HUES64 (cell line): ENCODE data around the gene UVSSA.
"Not testable (repeated sequence)": the region's sequence is repeated elsewhere in the genome, so short reads cannot be mapped to it uniquely, and the experiment has no call there.

Experiments
- H3K27ac ChIP-seq: 2 replicates; pipeline ENCODE4 v1.7.0; 2013; ENCODE audit warnings: low read depth, low read length, inconsistent platforms
- H3K27me3 ChIP-seq: 2 replicates; pipeline ENCODE4 v1.6.1; 2013; ENCODE audit warnings: mild to moderate bottlenecking, low read length; ENCODE audit not compliant: insufficient read depth
- H3K36me3 ChIP-seq: 2 replicates; pipeline ENCODE4 v1.6.1; 2013; ENCODE audit warnings: mild to moderate bottlenecking, low read length; ENCODE audit not compliant: insufficient read depth
- H3K4me1 ChIP-seq: 2 replicates; pipeline ENCODE4 v1.6.1; 2013; ENCODE audit warnings: mild to moderate bottlenecking, low read length, moderate library complexity; ENCODE audit not compliant: insufficient read depth
- H3K4me3 ChIP-seq: 2 replicates; pipeline ENCODE4 v1.5.1; 2013; ENCODE audit warnings: mild to moderate bottlenecking, low read length, moderate library complexity
- H3K9ac ChIP-seq: 2 replicates; pipeline ENCODE4 v1.6.1; 2013; ENCODE audit warnings: mild to moderate bottlenecking, low read depth, low read length
- H3K9me3 ChIP-seq: 2 replicates; pipeline ENCODE4 v1.6.1; 2013; ENCODE audit warnings: low read depth, low read length; ENCODE audit not compliant: insufficient read depth
- WGBS: fragments of 150-250, 120-280 bp; methylation state at CpG from one replicate; pipeline ENCODE4 v1.1.7; 2013; ENCODE audit warnings: missing lambda C conversion rate; 5-methylcytosine and 5-hydroxymethylcytosine counted together

Gene UVSSA

DNA sequence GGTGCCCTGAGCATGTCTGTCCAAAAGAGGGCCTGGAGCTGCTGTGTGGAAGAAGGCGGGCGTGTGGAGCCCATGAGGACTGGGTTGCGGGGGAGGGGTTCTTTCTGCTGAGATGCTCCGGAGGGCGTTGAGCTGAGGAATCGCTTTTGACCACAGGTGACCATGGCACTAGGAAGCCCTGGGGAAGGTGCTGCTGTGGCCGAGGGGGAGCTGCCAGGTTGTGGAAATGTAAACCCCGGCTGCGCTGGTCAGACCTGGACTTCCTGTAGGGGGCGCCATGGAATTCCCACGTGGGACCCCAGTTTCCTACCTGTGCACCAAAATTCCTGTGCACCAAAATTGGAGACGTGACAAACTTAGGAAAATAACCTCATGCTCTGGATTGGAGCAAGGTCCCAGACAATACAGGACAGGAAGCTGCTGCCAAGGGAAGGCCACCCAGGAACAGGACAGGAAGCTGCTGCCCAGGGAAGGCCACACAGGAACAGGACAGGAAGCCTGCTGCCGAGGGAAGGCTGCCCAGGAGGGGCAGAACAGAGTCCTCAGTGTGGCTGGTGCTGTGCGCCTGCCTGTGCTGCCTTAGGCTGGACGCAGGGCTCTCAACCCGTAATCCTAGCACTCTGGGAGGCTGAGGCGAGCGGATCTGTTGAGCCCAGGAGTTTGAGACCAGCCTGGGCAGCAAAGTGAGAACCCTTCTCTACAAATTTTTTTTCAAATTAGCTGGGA, 28.4 kb upstream of the UVSSA start:
- H3K9ac ChIP-seq: no peak overlapping the region
- H3K4me1 ChIP-seq: no peaks in the 10 kb centered on the region
- no peak overlapping the region for H3K4me3 ChIP-seq
- no peaks in the 10 kb centered on the region for H3K9me3 ChIP-seq
- H3K36me3 ChIP-seq: peaks cover 67% of the 10 kb centered on the region
- H3K27ac ChIP-seq: no peak overlapping the region
- 92% methylated on average over 18 of the region's 18 CpGs for WGBS
- no peaks in the 10 kb centered on the region for H3K27me3 ChIP-seq

DNA sequence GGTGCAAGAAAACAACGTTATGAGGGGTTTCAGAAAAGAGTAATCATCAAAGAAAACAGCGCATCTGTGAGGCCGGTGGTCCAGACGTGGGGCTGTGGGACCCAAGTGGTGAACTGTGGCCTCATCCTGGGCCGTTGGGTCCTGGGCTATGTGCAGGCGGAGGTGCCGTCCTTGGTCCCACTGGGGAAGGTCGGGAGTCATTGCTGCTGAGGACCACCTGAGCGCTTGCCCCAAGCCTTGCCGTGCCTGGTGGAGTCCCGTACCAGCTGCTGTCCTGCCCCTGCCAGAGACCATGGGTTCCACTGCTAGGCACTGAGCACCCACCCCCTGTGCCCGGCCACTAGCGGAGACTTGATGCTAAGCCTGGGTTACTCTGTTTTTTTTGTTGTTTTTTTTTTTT, 25.5 kb upstream of the UVSSA start:
- H3K4me3 ChIP-seq: no peak overlapping the region
- H3K27ac ChIP-seq: no peak overlapping the region
- no peaks in the 10 kb centered on the region for H3K27me3 ChIP-seq
- H3K36me3 ChIP-seq: peaks cover 64% of the 10 kb centered on the region
- H3K4me1 ChIP-seq: no peaks in the 10 kb centered on the region
- H3K9me3 ChIP-seq: no peaks in the 10 kb centered on the region
- WGBS: 93% methylated on average over 13 of the region's 13 CpGs
- H3K9ac ChIP-seq: no peak overlapping the region

DNA sequence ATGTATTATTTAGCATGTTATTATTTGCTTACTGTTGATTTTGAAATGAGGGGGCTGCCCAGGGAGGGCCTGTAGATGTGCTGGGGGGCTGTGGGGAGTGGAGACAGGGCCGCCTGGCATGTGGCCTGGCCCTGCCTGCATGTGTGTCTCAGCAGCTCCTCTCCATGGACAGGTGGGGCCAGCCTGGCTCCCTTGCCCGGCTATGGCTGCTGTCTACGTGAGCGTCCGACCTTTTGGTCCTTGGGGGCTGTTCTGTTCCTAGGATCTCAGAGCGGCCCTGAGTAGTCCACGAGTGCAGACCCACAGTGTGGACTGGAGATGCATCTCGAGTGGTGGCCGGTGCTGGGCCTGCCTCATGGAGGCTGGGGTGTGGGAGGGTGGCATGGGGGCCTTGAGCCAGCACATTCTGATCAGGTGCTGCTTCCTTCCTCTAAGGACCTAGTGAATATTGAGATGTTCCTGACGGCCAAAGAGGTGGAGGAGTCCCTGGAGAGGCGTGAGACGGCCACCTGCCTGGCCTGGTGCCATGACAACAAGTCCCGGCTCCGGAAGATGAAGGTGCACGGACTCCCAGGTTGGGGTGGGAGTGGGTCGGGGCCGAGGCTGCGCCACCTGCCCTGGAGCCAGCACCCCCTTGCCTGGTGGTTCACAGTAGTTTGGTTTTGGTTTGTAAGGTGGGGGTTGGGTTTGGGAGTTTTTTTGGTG, 24.9 kb upstream of the UVSSA start:
- H3K36me3 ChIP-seq: peaks cover 62% of the 10 kb centered on the region
- H3K27ac ChIP-seq: no peak overlapping the region
- H3K9ac ChIP-seq: no peak overlapping the region
- 96% methylated on average over 18 of the region's 18 CpGs for WGBS
- H3K27me3 ChIP-seq: no peaks in the 10 kb centered on the region
- H3K9me3 ChIP-seq: no peaks in the 10 kb centered on the region
- no peak overlapping the region for H3K4me3 ChIP-seq
- H3K4me1 ChIP-seq: no peaks in the 10 kb centered on the region

DNA sequence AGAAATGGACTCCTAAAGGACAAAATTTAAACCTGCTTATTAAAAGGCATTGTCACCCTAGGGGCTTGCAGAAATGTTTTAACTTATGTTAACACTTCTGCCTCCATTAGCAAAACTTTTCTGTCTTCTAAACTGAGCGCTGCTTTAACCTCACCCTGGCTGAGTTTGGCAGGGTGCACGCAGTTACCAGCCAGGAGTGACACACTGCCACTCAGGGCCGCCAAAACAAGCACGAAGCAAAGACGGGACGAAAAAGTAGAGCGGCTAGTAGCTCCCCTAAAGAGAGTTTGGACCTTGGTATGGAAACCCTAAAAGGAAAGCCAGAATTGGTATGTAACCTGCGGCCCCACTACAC, 23.8 kb upstream of the UVSSA start:
- no peak overlapping the region for H3K27ac ChIP-seq
- H3K4me1 ChIP-seq: no peaks in the 10 kb centered on the region
- no peaks in the 10 kb centered on the region for H3K9me3 ChIP-seq
- H3K36me3 ChIP-seq: peaks cover 62% of the 10 kb centered on the region
- 94% methylated on average over 8 of the region's 8 CpGs for WGBS
- H3K27me3 ChIP-seq: no peaks in the 10 kb centered on the region
- H3K4me3 ChIP-seq: no peak overlapping the region
- no peak overlapping the region for H3K9ac ChIP-seq

DNA sequence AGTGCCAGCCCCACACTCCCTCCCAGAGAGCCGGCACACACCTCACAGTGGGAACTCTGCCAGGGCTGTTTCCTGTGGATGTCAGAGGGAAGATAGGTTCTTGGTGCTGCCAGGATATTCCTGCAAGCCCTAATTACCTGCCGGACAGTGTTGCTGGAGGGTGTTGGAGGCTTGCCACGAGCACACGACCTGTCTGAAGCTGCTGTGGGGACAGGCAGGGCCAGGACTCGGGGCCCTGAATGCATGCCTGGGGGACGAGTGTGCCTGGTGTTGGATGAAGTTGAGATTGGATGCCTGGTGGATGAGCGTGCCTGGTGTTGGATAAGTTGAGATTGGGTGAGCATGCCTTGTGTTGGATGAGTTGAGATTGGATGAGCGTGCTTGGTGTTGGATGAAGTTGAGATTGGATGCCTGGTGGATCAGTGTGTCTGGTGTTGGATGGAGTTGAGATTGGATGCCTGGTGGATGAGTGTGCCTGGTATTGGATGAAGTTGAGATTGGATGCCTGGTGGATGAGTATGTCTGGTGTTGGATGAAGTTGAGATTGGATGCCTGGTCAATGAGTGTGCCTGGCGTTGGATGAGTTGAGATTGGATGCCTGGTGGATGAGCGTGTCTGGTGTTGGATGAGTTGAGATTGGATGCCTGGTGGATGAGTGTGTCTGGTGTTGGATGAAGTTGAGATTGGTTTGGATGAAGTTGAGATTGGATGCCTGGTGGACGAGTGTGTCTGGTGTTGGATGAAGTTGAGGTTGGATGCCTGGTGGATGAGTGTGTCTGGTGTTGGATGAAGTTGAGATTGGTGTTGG, 23.2 kb upstream of the UVSSA start:
- no peak overlapping the region for H3K27ac ChIP-seq
- H3K27me3 ChIP-seq: no peaks in the 10 kb centered on the region
- H3K4me3 ChIP-seq: no peak overlapping the region
- H3K36me3 ChIP-seq: peaks cover 63% of the 10 kb centered on the region
- H3K9me3 ChIP-seq: no peaks in the 10 kb centered on the region
- no peak overlapping the region for H3K9ac ChIP-seq
- 95% methylated on average over 11 of the region's 11 CpGs for WGBS
- H3K4me1 ChIP-seq: no peaks in the 10 kb centered on the region

DNA sequence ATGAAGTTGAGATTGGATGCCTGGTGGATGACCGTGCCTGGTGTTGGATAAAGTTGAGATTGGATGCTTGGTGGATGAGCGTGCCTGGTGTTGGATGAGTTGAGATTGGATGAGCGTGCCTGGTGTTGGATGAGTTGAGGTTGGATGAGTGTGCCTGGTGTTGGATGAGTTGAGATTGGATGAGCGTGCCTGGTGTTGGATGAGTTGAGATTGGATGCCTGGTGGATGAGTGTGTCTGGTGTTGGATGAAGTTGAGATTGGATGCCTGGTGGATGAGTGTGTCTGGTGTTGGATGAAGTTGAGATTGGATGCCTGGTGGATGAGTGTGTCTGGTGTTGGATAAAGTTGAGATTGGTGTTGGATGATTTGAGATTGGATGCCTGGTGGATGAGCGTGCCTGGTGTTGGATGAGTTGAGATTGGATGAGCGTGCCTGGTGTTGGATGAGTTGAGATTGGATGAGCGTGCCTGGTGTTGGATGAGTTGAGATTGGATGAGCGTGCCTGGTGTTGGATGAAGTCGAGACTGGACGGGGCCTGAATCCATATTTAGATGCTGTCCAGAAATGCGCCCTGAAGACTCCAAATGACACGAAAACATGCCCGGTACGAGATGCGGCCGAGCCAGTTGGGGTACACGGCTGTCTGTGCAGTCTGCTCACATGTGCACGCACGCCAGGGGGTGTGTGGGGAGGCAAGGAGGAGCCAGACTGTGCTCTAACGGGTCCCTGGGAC, 22.4 kb upstream of the UVSSA start:
- WGBS: 96% methylated on average over 20 of the region's 20 CpGs
- not testable (repeated sequence) for H3K9me3 ChIP-seq, H3K27me3 ChIP-seq, H3K9ac ChIP-seq, H3K4me1 ChIP-seq, H3K27ac ChIP-seq, H3K4me3 ChIP-seq
- H3K36me3 ChIP-seq: peaks cover 62% of the 10 kb centered on the region

DNA sequence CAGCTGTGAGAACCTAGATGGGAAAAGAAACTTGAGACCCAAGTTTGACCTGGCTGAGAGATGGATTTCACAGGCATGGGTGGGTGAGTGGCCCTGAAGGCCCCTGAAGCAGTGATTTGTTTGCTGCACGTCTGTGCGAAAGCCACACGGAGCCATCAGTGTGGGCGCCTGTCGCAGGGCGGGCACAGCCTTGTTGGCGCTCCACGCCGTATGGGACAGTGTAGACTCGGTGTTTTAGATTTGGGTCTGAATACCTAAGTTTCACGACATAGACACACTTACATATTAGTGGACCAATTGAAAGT, 21.9 kb upstream of the UVSSA start:
- Histone ChIP-seq H3K9me3 (no peaks in the 10 kb centered on the region), H3K36me3 (peaks cover 67% of the 10 kb centered on the region), H3K4me1 (no peaks in the 10 kb centered on the region), H3K27ac (no peak overlapping the region), H3K27me3 (no peaks in the 10 kb centered on the region), H3K4me3 (no peak overlapping the region), H3K9ac (no peak overlapping the region)
- 97% methylated on average over 10 of the region's 11 CpGs for WGBS

DNA sequence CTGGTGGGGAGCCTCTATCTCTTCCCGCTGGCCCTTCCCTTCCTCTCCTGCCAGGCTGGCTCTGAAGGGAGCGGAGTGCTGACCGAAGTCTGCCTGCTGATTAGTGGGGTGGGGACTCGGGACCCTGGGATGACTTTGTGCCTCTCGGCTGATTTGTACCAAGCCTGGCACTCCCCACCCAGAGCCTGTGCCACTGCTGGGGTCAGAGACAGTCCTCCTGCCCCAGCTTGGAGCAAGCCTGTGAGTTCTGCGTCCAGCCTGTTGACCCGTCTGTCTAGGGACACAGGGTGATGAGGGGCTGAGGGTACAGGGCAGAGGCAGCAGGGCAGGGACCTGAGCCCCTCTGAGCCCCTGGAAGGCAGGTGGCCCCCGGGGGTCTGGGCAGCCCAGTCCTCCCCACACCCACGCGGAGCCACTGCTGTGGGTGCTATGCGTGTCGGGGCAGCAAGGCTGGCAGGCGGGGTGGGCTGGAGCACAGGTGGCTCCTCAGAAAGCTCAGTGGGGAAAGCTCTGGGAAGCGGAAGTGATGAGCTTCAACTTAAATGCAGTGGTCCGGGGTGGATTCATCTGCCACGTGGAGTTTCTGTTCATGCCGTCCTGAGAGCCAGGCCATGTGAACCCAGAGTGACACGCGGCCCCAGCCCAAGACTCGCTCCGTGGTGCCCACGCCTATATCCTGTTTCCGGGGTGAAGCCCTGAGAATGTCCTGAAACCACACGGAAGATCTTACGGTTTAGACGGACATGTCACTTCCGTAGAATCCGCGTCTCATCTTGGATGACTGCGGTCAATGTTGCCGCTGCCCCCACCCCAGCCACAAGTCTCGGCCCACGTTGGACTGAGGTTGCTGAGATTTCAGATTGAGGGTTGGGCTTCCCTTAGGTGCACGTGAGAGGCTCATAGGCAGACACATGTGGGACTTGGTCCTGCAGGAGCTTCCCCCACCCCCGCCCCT, 21.1 kb upstream of the UVSSA start:
- no peak overlapping the region for H3K4me3 ChIP-seq
- H3K9me3 ChIP-seq: no peaks in the 10 kb centered on the region
- H3K36me3 ChIP-seq: peaks cover 68% of the 10 kb centered on the region
- no peak overlapping the region for H3K9ac ChIP-seq
- H3K4me1 ChIP-seq: no peaks in the 10 kb centered on the region
- H3K27ac ChIP-seq: no peak overlapping the region
- no peaks in the 10 kb centered on the region for H3K27me3 ChIP-seq
- WGBS: 94% methylated on average over 34 of the region's 35 CpGs

DNA sequence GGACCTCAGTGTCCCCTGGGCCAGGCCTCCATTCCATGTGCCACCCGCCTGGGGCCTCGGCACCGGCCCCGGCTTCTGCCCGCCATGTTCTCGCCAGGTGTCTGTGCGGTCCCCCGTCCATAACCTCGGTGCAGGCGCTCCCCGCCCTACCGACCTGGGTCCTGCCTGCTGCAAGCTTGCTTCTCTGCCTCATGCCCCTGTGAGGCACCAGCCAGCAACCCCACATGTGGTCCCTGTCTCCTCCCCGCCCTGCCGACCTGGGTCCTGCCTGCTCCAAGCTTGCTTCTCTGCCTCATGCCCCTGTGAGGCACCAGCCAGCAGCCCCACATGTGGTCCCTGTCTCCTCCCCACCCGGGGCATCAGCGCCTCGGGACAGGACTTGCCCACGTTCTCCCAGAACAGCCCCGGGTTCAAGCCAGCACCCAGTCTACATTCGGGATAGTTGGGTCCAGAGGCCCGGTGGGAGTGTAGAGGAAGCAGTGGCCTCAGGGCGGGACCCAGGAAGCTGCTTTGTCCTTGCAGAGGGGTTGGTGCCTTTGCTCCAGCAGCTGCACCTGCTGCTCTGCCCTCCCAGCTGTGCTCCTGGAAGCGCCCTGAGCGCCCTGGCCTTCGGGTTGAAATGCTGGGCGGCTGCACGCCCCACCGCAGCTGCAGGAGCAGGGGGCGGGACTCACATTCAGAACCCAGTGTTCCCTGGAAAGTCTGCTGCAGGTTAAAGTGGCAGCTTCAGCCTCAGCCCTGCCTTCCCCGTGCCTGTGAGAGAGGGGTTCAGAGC, 20.1 kb upstream of the UVSSA start:
- Histone ChIP-seq H3K4me1 (no peaks in the 10 kb centered on the region), H3K4me3 (no peak overlapping the region), H3K36me3 (peaks cover 69% of the 10 kb centered on the region), H3K9ac (no peak overlapping the region), H3K27ac (no peak overlapping the region), H3K27me3 (no peaks in the 10 kb centered on the region), H3K9me3 (no peaks in the 10 kb centered on the region)
- WGBS: 95% methylated on average over 30 of the region's 30 CpGs
